Right renal cortex interstitium (tissue), 3 donors: ENCODE measurements around the gene ARFGEF3. TPM values are rescaled to one million over a fixed set of nuclear protein-coding genes. Genes with fewer than 3 reads are reported as not detected.
A peak's percentile ranks its signal among the peaks of the same experiment; 100 is the strongest.

ENCODE experiments used
- DNase-seq, 3 donors: peaks; one replicate each; pipeline ENCODE4 v3.0.0-alpha.2; 2013; ENCODE audit warnings: low read depth in 3 of 3, low spot score in 2 of 3
- polyA plus RNA-seq, 3 donors: library from polyadenylated mRNA; unstranded; fragments of 120-200 nt; gene quantifications; one replicate each; pipeline ENCODE4 v1.2.1, GENCODE V29; 2013; ENCODE audit not compliant: insufficient read length in 3 of 3

Gene ARFGEF3
- polyA plus RNA-seq, 3 donors, result 5.7 to 6.4 (median 6.2) TPM

DNA sequence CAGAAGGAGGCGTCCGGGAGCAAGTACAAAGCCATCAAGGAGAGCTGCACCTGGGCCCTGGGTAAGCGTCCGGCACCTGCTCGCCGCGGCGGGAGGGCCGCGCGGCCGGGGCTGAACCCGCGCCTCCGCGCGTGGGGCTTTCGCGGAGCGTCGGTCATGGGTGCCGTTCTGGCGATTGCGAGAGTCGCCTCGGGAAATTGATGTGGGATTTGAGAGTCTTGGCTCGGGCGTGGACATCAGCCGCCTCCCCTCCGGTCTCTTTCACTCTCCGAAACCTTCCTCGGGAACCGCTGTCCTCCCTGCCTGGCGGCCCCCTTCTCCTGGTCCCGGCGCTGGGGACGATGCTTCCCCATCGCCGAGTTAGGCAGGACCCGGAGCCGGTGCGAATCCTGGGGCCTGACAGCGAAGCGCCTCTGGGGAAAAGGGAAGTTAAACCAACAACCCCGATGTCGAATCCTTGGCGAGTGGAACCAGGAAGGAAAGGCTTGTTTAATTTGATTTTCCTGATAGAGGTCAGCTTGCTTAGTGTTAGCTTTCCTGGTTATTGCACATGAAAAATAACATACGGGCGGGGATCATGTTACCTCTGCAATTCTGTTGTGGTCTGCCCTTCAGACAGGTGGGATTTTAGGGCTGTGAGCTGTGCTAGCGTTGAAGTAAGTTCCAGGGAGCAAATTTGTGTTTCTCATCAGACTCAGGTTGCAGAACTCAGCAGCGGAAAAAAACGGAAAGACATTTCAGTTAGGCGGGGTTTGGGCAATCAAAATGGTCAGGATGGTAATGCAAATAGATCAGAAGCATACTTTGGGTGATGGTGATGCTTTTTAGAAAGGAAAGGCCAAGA is 594 bp downstream of the ARFGEF3 start:
- DNase-seq, result peak in 1 of 3 donors; percentile 15

DNA sequence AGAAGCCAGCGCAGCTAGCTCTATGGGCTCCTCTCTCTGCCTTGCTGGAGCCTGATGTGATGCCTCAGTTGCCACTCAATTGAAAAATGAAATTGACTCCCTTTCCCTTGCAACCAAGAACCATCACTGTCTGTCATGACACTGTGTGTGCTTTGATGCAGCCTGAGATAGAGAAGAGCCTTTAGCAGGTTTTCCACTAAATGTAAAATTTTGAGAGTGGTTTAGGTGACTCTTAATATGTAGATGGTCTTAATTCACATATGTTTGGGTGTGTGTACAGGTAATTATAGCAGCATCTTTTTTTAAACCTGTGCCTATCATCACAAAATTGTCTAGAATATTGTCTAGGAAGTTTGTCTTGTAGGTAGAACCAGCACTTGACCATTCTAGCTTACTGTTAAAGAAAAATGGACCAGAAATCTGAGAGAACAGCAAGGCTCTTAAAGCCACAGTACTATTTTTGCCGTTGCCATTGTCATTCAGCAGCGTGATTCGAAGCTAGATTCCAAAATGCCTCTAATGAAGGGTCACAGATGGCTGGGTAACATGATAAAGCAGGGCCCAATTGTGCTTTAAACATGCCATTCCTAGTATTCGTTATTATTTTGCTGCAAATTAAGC is 1.3 kb downstream of the ARFGEF3 start:
- no peak for DNase-seq

DNA sequence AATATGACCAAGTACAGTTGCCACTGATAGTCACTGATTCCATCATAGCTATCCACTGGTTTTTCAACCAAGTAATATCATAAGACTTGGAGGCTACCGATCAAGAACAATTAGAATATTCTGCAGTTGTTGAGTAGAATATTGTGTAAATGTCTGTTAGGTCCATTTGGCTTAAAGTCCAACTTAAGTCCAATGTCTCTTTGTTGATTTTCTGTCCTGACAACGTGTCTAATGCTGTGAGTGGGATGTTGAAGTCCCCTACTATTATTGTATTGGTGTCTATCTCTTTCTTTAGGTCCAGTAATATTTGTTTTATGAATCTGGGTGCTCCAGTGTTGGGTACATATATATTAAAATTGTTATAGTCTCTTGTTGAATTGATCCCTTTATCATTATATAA is 13.9 kb downstream of the ARFGEF3 start:
- DNase-seq, result no peak

DNA sequence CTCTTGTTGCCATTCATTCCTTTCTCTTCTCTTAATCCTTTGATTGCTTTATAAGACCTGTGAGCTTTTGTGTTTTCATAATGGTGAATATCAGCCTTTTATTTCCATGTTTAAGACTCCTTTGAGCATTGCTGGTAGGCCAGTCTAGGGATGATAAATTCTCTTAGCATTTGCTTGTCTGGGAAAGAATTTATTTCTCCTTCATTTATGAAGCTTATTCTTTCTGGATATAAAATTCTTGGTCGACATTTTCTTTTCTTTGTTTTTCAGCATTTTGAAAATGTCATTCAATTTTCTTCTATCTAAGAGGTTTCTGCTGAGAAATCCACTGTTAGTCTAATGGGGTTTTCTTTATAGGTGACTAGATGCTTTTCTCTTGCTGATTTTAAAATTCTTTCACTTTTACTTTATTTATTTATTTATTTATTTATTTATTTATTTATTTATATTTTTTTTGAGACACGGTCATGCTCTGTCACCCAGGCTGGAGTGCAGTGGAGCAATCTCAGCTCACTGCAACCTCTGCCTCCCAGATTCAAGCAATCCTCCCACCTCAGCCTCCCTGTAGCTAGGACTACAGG is 15.0 kb downstream of the ARFGEF3 start:
- no peak for DNase-seq

DNA sequence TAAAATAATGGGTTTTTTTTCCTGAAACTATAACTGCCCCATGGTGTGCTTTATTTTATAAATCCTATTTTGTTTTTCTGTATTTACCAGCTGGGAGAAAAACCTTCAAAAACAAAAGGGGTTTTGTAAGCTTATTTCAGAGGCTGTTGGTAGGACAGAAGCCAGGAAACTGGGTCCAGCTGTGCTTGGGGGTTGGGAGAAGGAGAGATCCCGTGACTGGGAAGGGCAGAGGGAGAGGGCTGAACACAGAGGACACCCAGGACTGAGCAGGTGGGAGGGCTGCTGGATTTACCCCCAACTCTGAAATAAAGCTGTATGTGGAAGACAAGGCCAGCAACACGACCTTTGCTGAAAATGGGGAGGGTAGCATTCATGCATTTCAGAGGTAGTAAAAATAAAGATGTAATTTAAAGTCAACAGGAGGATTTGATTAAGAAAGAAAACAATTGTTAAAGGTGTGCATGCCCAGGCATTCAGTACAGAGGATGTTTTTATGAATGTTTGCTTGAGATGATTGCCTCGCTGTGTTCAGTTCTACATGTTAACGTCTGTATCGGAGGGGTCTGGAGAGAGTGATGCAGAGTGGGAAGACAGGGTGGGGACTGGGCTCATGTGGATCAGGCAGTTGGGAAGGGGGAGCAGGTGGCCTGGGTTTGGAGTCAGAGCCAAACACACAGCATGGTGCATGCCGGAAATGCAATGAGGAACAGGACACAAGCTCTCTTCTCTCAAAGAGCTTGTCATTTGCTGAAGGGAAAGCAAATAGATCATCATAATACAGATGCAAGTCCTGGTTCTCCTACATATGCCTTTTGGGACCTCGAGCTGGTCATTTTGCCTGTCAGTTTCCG is 21.4 kb downstream of the ARFGEF3 start:
- DNase-seq, result no peak

DNA sequence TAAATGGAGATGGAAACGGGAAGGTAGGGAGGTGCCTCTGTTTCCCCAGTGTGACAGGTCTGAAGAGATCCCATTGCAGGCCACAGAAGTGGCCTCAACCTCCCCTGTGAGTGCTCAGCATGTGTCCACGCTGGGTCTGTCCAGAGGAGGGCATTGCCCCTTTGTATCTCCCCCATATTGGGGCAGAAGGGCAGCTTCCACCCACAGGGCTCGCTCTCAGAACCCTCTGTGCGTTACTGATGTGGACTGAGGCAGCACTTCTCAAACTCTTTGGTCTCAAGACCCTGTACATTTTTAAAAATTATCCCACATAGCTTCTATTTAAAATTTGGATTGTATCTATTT is 22.0 kb downstream of the ARFGEF3 start:
- no peak for DNase-seq

DNA sequence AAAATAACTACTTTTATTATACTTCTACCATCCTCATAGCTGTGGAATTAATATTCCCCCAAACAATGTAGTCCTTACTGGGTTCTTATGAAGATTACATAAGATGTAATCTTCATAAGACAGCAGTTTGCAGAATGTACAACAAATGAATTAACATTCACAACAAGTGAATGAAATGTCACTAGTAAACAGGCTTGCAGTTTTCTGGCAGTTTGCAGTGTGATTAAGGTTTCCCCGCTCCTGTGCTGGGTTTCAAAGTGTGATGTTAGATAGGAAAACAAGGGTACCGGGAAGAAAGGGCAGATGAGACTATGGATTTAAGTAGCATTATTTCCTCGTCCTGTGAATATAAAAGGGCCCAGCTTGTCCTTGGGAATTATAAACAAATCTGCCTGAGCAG is 22.5 kb downstream of the ARFGEF3 start:
- no peak for DNase-seq

DNA sequence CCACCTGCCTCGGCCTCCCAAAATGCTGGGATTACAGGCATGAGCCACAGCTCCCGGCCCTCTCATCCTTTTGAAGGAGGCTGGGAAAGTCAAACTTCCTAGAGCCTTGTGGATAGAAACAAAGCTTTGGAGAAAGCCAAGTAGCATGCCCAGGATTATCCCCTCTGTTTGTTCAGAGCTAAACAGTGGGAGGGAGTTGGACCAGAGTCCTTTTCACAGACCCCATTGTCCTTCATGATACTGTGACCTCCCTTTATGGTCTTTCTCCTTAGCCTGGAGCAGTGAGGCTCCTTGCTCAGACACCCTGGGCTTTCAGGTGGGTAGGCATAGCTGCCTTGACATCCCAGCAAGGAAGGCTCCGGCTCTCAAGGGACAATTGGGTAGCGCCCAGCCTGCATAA is 25.4 kb downstream of the ARFGEF3 start:
- DNase-seq, result no peak

DNA sequence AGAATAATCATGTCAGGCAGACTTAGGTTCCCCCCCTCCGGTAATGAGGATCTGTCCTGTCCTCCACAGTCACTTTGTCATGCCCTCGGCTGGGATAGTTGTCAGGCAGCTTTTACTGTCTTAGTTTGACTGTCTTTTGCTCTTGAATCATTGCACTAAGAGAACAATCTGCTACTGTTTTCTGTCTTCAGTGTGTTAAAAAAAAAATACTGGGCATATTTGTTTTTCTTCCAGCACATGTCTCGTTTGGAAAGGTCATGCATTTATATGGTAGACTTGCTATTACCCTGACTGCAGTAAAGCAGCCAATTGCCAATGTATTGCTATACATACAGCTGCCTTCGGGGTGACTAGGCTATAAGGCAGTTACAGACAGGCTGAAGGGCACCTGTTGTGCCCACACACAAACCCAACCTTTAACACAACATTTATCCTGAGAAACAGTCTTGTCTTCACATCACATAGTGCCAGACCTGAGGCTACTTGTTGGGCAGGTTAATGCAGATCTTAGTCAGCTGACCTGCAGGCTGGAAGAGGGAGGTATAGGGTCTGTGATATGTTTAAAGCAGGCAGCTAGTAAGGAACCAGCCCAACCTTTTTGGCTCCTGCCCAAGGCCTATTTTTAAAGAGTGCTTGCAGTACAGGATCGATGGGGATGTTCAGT is 26.7 kb downstream of the ARFGEF3 start:
- no peak for DNase-seq

DNA sequence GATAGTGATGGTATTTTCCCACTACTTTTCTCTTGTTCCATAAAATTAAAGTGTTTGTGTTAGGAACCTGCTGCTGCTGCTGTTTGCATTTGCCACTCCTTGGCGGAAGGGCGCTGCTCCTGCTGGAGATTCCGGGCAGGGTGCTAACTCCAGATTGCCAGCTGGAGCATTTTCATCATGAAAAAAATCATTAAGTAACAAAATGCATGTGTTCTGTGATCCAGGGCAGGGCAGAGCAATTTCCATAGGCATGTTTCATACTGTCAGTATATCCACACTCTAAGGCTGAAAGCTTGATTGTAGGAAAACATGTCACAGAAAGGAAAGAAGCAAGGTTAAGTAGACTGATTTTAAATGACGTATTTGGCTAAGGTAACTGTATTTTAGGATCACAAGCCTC is 32.5 kb downstream of the ARFGEF3 start:
- DNase-seq, result no peak

DNA sequence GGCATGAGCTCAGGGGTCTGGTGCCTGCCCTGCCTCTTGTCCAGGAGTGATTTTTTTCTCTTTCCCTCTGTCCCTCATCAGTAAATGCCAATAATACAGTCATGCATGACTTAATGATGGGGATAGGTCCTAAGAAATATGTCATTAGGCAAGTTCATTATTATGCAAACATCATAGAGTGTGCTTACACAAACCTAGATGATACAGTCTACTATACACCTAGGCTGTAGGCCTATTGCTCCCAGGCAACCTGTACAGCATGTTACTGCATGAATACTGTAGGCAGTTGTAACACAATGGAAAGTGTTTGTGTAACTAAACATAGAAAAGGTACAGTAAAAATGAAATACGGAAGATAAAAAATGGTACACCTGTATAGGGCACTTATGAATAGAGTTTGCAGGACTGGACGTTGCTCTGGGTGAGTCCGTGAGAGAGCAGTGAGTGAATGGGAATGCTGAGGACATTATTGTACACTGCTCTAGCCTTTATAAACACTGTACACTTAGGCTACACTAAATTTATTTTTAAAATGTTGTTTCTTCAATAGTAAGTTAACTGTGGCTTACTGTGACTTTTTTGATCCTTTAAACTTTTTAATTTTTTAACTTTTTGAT is 34.5 kb downstream of the ARFGEF3 start:
- DNase-seq, result no peak

DNA sequence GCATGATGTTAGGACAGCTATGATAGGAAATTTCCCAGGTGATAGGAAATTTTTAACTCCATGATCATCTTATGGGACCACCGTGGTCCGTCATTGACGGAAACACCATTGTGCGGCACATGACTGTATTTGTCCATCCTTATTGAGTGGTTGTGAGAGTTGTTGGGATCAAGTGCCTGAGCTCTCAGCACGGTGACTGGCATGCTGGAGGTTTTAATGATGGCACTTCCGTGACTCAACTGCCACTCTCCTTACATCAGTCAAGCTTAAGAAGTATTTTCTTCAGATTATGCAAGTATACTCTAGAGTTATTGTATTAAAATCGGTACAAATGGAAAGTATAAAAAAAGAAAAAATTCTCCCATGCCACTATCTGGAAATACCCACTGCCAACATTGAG is 35.8 kb downstream of the ARFGEF3 start:
- no peak for DNase-seq

DNA sequence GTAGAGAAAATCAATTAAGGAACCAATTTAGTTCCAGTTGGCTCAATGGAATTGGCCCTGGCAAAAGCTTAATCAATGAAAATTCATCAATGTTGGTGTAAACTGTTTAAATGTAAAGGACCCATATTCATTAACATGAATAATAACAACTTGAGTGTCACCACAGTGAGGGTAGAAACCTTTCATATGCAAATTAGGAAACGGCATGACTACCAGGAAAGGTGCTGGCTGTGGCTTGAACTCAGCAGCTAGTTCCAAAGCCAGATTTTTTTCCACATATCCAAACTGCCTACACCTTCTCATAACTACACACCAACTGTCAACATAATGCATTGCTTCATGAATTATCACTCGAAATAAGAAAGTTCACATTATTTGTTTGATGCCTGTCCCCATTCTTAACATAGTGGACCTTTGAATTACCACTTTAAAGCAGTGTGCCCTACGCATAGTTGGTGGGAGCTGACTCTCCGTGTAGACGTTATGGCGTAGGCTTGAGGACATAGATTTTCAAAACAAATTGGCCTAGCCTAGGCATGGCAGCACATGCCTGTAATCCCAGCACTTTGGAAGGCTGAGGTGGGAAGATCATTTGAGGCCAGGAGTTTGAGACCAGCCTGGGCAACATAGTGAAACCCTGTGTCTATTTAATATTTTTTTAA is 36.8 kb downstream of the ARFGEF3 start:
- no peak for DNase-seq

DNA sequence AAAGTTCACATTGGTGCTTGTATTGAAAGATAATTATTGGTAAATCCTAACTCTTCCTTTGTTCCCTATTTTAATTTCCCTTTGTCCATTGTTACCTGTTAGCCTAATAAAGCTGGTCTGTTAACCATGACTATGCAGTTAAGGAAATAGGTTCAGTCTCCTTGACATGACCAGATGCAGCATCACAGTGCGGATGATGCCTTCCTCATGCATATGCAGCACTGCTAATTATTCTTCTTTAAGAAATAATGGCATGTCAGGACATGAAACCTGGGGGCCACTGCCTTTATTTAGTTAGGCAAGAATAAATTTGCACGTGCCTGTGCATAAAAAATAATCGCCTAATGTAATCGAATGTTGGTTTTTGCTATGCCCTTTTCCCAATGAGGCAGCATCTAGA is 40.1 kb downstream of the ARFGEF3 start:
- no peak for DNase-seq

DNA sequence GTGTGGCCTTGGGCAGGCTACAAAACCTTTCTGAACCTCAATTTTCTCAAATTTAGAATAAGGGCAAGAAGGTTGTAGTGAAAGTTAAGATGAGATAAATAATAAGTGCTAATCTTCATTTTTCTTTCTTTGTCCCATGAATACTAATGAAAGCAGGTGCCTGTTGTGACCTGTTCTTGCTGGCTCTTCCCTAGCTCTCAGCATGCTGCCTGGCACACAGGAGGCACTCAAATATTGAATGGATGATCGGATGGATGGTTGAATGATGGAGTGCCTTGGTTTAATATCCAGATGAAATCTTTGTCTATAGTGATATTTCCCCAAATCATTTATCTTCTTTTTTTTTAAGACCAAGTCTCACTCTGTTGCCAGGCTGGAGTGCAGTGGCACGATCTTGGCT is 41.6 kb downstream of the ARFGEF3 start:
- DNase-seq, result no peak

DNA sequence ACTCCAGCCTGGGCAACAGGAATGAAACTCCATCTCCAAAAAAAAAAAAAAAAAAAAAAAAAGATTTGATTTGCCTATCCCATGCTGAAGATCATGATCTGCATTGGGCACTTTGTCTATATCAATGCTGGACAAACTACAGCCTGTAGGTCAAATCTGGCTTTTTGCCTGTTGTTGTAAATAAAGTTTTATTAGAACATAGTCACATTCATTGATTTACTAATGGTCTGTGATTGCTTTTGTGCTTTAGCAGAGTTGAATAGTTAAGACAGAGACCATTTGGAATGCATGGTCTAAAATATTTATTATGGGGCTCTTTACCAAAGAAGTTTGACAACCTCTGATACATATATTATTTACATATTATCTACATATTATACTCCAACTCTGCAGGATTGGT is 42.6 kb downstream of the ARFGEF3 start:
- no peak for DNase-seq

DNA sequence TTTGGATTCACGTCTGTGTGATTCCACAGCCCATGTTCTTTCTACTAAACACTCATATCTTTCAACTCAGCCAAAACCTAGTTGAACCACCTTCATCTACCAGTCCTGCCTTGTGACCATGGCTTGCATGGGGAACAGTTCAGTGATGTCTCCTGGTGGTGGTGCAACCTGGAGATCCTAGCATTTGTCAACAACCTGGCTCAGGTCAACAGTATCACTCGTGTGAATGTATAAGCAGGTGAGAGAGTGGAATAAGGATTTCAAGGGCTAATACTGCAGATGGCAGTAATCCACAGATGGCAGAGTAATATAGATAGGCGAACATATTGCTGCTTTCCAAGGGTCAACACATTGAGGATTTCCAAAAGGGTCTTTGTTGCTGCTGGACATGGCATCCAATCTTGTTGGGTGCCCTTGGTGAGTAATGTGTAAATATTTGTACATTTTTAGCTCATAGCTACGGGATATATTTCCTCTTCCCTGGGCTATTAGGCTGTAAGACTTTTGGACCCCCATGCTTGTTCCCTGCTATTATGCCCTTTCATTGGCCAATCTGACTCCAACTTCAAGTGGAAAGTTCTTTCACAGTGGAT is 43.1 kb downstream of the ARFGEF3 start:
- DNase-seq, result no peak

DNA sequence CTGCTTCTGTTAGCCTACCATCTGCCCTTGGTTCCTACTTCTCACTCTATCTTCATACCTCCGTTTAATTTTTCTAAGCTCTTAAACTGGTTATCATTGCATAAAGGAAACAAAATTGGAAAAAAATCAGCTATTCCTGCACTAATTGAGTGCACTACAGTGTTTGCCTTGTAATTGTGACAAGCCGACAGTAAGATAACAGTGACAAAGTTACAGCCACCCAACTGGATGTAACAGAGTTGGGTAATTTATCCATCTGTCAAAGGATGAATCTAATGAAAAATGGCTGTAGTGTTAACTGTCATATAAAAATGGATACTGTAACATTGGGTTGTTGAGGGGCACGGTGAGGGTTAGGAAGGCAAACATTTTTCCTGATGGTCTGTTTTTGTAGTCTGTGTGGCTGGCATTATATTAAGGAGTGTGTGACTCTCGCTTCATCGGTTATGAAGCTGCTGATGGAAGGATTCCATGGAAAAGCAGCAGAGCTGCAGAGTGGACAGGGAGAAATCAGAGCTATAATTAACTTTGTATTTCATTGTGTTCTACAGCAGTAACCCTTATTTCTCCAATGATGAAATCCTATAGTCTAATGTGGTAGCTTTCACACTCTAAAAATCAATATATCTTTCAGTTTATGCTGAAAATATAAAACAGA is 43.8 kb downstream of the ARFGEF3 start:
- no peak for DNase-seq

DNA sequence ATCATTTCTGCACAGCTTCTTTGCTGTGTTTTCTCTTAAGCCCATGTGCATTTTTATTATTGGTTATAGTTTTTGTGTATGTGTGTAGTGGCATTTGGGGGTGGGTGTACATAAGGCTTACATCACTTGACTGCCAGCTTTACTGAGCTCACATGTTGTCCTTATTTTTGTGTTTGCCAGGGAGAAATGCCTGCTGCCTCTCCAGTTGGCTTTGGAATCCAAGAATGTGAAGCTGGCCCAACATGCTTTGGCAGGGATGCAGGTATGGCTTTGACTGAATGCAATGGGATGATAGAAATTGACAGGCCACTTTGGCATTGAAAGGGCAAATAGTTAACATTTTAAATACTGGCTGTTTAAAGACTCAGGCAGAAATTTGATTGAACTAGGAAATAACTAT is 45.1 kb downstream of the ARFGEF3 start:
- no peak for DNase-seq
